Measurements from ENCODE around the gene RHBG.
A peak's percentile ranks its signal among the peaks of the same experiment; 100 is the strongest.
"Not testable (repeated sequence)": the region's sequence is repeated elsewhere in the genome, so short reads cannot be mapped to it uniquely, and the experiment has no call there.

Gene RHBG

DNA sequence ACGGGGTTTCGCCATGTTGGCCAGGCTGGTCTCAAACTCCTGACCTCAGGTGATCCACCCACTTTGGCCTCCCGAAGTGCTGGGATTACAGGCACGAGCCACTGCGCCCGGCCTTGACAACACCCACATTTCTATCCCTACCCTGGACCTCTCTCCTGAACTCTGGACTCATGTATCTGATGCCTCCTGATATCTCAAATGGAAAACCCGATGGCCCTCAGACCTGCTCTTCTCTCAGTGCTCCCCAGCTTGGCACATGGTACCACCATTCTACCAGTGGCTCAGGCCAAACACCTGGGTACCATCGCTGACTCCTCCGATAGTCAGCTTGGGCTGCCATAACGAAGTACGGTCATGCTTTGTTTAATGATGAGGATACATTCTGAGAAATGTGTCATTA is 8.5 kb upstream of the RHBG start:
- DNase-seq = no peak

DNA sequence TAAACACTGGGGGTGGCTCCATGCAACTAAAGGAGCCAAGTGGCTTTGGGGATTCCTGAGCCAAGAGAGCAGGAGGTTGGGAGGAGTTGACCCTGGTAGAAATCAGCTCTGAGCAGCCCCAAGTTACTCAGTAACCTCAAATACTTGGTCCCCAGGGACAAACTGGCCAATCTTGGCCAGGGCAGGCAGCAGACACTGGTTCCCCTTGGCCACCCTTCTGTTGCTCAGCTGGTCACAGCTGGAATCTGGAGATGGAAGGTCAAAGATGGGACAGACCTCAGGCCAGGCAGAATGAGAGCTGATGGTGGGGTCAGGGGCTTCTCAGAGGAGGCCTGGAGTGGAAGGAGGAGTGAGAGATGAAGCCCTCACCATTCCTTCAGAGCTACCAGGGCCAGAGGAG is 3.3 kb upstream of the RHBG start:
- DNase-seq = no peak

DNA sequence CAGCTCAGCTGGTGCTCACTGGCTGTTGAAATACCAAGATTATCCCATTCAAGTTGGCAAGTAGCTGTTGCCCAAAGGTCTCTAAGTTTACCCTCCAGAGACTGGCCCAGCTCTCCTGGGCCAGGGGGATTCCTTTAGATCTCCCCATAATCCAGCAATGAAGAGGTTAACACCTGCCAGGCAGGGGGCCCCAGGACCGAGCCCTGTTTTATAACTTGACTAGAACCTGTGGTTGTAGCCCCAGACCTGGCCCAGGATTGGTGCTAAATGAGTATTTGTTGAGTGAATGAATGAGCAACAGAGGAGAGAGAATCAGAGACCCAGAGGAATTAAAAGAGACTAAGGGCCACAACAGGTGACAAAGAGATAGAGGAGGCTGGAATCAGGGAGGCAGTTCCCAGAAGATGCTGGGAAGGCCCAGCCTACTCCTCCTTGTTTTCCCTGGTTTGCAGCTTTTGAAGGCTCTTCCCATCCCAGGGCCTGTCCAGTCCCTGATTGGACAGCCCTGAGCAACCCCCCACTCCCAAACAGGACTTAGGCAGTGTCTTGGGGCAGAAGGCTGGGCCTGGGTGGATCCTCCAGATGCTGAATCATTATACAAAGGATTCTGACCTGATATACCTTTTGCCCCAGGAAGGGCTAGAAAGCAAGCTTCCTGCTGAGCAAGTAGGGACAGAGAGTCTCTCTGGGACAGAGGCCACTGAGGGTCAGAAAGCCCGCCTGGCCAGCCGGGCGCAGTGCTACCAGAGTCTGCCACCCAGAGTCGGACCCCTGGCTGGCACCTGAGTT is 2.4 kb upstream of the RHBG start:
- DNase-seq = no peak

DNA sequence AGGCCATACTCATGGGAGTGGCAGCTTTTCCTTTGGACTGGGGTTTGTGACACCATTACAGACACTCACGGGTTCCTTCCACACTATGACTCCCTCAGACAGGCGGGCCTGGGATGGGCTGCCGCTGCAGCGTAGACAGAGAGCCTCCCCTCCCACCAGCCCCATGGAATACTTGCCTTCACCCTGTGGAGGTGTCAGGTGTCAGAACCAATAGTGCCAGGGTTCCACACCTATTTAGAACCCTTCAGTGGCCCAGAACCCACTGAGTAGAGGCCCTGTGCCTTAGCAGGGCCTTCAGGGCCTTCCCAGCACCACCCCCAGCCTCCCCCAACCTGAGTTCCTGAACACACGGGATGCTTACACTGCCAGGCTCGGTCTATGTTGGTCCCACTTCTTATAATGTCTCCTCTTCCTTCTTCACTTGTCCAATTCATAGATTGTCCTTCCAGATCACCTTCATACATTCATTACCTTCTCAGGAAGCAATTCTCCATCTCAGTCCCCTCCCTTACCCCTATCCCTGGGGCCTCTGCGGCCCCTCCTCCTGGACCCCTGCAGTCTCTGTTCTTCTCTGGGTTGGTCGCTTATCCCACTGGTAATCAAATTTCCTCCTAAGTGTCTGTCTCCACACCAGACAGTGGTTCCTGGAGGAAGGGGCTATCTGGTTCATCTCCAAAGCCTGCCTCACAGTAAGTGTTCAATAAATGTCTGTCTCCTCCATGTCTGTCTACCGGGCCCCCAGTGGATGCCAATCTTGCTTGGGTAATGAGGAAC is 1.4 kb upstream of the RHBG start:
- DNase-seq = no peak

DNA sequence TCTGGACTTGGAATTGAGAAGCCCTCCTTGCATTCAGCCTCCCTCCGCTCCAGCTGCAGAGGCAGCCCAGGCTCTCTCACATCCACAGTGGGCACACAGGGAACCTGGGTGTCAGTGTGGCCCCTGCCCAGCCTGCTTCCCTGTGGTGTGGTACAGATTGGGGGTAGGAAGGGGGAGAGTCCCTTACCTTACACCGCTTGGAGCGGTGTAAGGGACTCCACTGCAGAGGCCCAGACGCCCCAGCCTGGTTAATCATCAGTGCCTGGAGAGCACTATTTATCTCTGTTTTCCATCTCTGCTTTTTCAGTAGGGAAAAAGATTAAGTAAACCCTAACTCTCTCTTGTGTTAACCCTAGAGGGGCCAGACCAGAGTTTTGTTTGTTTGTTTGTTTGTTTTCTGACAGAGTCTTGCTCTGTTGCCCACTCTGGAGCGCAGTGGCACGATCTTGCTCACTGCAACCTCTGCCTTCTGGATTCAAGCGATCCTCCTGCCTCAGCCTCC is 803 bp upstream of the RHBG start:
- no peak for DNase-seq

DNA sequence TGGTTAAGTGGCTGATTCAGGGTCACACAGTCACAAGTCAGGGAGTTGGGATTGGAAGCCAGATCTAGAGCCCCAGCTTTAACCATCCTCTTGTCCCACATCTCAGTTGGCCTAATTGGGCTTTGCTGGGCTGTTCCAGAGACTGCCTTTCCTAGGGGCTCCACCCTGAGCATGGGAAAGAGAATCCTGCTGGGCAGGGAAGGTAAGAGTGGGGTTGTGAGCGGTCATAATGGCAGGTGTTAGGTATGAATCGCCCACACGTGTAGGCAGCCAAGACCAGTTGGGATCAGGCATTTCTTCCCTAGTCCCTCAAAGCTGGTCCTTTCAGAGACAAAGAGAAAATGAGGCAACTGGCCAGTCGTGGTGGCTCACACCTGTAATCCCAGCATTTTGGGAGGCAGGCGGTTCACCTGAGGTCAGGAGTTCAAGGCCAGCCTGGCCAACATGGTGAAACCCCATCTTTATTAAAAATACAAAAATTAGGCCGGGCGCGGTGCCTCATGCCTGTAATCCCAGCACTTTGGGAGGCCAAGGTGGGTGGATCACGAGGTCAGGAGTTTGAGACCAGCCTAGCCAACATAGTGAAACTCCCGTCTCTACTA is 775 bp downstream of the RHBG start:
- DNase-seq = not testable (repeated sequence)

DNA sequence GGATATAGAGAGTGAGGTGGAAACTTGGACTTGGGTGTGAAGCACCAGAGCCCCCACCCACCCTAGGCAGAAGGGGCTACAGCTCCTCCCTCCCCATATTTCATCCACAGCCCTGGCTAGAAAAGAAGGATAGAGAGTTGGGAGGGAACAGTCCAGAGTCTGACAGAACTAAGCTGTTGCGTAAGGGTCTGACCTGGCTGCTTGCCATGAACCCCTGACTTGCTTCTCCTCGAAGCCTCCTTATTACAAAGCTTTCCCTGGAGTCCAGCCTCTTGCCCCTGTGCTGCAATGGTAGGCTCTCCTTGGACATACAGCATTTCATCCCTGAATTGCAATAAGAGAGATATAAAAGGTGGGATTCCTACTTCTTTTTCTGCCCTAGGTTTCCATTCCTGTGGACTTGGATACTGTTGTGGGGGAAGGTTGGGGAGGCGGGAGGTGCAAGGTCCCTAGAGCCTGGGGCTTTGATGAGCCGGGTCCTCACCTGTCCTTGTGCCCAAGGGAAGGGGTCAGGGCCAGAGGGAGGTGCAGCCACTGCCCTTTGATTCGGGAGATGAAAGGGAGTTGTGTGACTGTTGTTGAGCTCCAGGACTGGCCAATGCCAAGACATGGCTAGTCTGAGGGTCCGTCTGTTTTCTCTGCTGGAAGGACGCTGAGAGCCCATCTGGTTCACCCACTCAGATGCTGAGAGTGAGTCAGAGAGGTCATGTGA is 2.7 kb downstream of the RHBG start:
- DNase-seq = no peak

DNA sequence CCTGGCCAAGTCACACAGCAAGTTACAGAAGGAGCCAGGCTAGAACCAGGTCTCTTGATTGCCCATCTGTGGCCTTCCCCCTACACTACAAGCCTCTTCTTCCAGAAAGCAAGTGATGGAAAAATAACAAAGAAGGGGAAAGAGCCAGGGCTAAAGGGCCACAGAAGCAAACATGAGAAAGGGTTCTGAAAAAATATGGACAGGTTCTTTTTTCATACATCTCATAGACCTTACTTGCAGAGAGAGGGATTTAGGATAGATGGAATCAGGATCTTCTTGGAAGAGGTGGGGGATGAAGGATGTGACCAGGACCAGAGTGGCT is 3.2 kb downstream of the RHBG start:
- DNase-seq = no peak

DNA sequence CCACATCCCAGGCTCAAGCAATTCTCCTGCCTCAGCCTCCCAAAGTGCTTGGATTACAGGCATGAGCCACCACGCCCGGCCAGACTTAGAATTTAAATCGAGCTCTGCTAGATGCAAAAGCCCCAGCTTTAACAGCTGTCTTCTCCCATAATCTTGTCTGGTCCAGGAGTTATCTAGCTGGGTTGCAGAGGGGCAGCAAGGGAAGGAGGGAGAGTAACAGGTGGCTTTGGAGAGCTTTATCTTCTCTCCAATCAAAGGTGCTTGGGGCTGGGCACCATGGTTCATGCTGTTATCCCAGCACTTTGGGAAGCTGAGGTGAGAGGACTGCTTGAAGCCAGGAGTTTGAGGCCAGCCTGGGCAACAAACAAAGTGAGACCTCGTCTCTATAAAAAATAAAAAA is 3.9 kb downstream of the RHBG start:
- no peak for DNase-seq

DNA sequence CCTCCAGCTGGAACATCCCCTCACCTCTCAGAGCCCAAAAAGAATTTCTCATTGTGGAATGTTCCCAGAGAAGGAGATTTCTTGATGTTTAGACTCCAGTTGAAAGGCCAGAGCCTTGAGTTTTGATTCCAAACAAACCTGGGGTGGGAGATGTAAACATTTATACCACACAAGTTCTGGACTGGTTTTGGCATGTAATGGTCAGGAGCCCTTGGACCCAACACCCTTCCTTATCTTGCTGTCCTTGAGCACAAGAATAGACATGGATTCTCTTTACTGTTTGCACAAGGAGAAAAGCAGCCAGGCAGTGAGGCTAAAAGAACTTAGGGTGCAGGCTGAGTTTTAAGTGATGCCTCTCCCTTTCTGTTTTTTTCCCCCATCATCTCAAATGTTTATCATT is 4.5 kb downstream of the RHBG start:
- no peak for DNase-seq

DNA sequence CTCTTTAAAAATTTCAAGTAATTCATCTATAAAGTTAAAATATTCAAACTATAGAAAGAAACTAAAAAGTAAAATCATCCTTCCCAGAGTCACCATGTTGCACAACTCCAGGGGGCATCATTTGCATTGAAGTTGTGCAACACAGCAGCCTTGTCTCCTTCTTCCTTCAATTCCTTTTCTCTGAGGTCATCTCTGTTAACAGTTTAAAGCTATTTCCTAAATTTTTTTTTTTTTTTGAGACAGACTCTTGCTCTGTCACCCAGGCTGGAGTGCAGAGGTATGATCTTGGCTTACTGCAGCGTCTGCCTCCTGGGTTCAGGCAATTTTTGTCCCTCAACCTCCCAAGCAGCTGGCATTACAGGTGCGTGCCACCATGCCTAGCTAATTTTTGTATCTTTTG is 7.1 kb downstream of the RHBG start:
- no peak for DNase-seq

DNA sequence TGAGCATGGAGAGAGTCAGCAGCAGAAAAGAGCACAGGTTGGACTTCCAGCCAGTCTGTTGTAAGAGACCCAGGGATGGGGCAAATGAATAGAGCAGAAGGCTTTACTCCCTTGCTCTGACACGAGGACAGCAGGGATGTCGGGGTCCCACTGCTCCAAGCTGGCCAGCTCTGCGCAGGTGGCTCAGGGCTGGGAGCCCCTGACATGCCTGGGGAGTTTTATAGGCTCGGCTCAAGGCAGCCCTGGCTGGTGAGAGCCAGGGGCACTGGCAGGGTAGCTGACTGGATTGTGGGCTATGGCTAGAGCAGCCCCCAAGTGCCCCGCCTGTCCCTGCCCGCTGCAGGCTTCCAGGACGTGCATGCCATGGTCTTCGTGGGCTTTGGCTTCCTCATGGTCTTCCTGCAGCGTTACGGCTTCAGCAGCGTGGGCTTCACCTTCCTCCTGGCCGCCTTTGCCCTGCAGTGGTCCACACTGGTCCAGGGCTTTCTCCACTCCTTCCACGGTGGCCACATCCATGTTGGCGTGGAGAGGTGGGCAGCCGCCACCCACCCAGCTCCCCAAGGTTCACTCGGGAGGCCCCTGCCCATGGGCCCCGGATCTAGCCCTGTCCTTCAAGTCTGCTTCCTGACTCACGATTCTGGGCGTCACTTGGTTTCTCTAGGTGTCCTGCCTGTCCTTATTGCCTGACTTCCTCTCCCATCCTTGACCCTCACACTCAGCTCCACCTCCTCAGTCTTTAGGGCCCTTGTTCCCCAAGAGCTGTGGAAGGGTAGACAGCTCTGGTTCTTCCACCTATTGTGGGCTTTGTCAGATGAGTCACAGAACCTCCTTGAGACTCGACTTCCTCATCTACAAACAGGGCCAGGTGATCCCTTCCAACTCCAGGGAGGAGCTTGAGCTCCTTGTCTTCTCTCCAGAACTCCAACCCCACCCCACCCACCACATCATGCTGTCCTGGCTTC is 8.2 kb downstream of the RHBG start:
- no peak for DNase-seq

DNA sequence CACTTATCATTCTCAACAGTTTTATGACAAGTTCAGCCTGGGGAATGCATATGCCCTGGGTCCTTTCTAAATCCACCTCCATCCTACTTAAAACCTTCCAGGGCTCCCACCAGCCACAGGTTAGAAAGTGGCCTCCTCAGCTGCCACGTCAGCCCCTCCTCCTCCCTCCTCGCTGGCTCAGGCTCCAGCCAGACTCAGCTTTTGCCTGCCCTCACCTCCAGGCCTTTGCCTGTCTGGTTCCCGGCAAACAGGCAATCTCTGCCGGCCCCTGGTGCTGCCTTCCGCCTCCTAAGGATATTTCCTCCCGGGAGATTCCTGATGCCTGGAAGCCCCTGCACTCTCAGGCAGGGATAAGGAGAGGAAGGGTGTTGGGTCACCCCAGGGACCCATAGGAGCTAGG is 9.5 kb downstream of the RHBG start:
- DNase-seq = no peak

DNA sequence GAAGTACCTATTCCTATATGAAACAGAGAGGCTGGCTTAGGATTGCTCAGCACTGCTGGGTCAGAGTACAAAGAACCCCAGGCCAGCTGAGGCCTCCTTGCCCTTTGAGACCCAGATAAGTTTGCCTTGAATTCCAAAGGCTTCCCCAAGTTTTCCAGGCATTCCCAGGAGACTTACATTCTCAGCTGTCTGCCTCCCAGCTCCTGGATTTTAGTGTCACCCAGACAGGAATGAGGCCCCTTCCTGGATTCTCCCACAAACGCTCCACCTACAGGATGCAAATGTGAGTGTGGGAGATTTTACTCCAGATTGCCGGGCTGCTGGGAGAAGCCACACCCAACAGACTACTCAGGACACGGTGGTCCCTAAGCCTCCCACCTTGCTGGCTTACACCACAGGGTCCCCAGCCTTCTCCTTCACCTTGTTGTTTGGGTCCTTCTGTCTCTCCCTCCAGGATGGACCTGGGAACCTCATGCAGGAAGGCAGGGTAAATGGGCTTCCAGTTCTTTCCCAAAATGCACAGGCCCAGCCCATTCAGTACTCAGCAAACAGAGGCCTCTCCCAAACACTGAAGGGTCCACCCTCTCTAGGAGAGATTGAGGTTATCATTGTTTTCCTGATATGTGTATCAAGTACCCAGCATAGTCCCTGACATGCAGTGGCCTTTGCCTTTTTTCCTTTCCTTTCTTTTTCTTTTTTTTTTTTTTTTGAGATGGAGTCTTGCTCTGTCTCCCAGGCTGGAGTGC is 10.6 kb downstream of the RHBG start:
- DNase-seq = no peak

DNA sequence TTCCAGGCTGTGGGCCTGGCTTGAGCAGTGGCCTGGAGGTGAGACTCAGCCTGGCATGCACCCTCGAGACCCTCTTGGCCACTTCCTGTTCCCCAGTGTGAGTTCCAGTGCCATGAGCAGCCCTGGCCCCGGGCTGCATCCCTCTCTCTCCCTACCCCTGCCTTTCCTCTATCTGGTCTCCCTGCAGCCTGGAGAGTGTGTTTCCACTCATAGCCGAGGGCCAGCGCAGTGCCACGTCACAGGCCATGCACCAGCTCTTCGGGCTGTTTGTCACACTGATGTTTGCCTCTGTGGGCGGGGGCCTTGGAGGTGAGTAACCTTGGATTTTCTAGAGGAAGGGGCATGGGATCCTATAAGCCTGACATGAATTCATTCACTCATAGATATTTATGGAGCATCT is 13.6 kb downstream of the RHBG start:
- no peak for DNase-seq

DNA sequence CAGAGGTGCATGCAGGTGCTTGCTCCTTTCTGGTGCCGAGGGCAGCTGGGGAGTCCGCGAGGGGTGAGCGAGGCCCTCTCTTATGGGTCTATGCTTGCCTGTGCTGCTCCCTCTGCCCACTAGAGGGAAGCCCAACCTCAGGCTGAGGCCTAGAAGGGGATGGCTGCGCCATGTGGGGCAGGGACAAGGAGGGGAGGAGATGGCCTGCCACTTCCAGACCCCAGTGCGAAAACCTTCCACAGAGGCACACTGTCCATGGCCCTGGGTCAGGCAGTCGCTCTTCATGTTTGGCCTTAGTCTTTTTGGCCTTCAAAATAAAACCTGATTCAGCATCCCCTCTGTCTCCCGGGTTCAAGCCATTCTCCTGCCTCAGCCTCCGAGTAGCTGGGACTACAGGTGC is 14.0 kb downstream of the RHBG start:
- peak; percentile 35 for DNase-seq

DNA sequence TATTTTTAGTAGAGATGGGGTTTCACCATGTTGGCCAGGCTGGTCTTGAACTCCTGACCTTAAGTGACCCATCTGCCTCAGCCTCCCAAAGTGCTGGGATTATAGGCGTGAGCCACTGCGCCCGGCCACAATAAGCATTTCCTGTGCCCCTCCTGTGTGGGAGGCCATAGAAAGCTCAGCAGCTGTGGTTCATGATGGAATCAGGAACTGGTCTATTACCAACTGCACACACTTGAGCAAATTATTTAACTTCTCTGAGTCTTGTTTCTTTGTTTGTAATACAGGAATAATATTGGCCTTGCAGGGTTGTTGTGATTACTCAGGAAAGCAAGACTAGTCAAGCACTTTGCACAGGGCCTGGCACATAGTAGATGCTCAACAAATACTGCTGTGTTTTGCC is 15.0 kb downstream of the RHBG start:
- no peak for DNase-seq

DNA sequence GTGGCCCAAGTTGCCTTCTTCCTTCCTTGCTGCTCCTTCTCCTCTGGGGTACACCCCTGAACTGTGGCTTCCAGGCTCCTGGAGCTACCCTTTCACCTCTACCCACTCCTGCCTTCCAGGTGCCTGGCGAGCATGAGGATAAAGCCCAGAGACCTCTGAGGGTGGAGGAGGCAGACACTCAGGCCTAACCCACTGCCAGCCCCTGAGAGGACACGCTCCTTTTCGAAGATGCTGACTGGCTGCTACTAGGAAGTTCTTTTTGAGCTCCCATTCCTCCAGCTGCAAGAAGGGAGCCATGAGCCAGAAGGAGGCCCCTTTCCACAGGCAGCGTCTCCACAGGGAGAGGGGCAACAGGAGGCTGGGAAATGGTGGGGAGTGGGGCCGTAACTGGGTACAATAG is 15.6 kb downstream of the RHBG start:
- DNase-seq = no peak

DNA sequence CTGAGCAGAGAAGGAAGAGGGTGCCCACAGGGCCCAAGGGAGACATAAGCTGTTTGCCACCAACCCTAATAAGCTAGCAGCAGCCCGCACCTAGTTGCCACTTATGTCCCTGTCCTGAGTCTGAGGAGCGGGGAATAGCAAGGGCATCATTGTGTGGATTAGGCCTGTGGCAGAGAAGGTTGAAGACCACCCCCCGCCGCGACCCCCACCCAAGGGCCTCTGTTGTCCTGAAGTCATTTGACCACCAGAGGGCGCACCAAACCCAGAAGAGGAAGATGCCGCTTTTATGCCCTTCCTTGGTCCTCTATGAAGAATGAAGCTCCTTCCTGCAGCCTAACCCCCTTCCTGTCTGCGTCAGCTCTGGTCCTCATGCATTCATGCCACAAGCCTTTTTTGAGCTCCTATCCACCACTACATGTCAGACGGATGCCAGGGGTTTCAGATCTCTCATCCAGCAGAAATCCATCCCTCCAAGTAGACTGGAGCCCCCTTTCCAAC is 16.6 kb downstream of the RHBG start:
- peak; percentile 58 for DNase-seq

DNA sequence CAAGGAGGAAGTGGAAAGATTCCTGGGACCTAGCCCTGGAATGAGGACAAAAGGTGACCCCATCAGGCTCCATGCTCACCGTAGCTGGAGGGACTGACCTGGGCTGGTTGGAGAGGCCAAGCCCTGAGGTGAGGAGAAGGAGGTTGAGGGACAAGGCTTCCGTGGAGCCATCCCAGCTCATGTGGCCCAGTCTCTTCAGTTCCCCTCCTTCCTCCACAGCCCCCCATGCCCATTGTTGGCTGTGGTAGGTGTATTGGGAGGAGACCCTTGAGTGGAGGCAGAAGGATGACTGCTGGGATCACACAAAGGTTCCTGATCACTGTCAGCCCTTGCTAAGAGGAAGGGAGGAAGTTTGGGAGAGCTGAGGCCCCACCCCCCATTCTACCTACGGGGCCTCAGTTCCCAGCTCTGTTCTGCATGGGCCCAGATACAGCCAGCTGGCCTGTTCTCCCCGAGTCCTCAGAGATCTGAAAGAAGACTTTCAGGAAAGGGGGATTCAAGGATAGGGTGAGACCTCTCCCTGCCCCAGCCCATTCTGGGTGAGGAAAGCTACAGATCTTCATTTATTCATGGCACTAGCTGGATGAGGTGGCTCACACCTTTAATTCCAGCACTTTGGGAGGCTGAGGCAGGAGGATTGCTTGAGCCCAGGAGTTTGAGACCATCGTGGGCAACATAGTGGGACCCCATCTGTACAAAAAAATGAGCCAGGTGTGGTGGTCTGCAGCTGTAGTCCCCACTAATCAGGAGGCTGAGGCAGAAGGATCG is 17.3 kb downstream of the RHBG start:
- DNase-seq = no peak

All from activated effector memory CD4-positive, alpha-beta T cell treated with Interleukin-2 at 50 U/mL for 16 hours (primary cell).